ENCODE results near the gene TMEM121B. TPM values are rescaled to one million over a fixed set of nuclear protein-coding genes. Genes with fewer than 3 reads are reported as not detected.
A peak's percentile ranks its signal among the peaks of the same experiment; 100 is the strongest.

Gene TMEM121B
- total RNA-seq, 2 donors from 2014 or later = 0.55 to 1.1 TPM

DNA sequence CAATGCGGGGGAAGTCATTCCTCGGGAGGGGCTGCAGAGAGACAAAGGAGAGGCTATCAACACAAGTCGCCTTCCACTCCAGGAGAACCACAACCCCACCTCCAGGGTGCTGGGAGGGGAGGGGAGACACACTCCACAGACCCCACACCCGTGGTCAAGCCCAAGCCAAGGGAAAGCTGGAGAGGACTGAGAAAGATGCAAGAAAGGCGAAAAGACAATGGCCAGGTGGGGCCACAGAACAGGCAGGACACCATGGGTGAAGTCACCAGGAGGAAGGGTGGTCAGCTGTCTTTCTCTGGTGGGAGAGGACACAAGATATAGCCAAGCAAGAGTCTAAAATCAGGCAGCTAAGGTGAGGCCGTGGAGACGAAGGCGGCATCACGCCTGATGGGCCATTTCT, 21.9 kb upstream of the TMEM121B start:
- peaks cover 0 to 23% of the 10 kb centered on the region in 2 donors for H3K4me1 ChIP-seq
- H3K27me3 ChIP-seq = no peaks in the 10 kb centered on the region
- no peak overlapping the region for H3K4me3 ChIP-seq
- no peaks in the 10 kb centered on the region for H3K9me3 ChIP-seq
- H3K36me3 ChIP-seq = peaks cover 48% of the 10 kb centered on the region
- TF ChIP-seq, protein P1, sequence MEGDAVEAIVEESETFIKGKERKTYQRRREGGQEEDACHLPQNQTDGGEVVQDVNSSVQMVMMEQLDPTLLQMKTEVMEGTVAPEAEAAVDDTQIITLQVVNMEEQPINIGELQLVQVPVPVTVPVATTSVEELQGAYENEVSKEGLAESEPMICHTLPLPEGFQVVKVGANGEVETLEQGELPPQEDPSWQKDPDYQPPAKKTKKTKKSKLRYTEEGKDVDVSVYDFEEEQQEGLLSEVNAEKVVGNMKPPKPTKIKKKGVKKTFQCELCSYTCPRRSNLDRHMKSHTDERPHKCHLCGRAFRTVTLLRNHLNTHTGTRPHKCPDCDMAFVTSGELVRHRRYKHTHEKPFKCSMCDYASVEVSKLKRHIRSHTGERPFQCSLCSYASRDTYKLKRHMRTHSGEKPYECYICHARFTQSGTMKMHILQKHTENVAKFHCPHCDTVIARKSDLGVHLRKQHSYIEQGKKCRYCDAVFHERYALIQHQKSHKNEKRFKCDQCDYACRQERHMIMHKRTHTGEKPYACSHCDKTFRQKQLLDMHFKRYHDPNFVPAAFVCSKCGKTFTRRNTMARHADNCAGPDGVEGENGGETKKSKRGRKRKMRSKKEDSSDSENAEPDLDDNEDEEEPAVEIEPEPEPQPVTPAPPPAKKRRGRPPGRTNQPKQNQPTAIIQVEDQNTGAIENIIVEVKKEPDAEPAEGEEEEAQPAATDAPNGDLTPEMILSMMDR (IDR thresholded peaks at IDR 0.05) = no peak
- DNase-seq (ENCODE audit: low spot score) = no peak
- no peak overlapping the region for H3K27ac ChIP-seq

DNA sequence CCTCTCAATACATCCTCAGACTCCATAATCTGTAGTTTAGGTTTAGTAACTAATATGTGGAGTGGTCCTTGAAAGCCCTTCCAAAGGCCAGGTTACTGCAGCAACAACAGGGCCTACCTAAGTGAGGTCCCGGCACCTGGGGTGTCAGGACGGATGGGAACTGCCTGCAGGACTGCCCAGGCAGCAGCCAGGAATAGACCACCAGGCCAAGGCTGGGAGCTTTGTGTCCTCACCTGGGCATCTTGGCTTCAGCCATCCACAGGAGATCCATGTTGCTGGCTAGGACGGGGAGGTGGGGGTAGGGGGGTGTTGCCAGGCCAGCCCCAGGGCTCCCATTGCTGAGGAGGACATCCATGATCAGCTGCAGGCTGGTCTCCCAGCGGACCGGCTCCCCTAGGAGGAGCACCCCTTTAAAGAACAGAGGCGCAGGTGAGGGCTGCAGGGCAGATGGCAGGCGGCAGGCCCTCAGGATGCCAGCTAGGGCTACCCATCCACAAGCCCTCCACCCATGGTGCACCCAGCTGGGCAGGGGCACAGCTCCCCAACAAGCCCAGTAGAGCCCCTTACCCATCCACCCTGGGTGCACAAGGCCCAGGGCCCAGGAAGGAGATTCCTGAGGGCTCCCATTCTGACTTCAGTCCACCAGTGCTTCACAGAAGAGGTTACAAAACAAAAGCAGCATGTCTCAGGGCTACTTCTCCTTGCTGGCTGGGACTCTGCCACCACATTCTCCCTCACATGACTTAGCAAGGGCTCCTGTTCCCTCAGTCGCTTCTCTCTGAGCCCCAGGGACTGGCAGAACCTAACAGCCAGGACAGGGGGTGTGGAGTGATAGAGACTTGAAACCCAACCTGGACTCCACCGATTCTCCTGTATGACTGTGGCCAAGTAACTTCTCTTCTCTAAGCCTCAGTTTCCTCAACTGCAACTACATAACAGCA, 19.9 kb upstream of the TMEM121B start:
- H3K4me3 ChIP-seq = no peak overlapping the region
- DNase-seq (ENCODE audit: low spot score) = no peak
- no peaks in the 10 kb centered on the region for H3K9me3 ChIP-seq
- peaks cover 0 to 23% of the 10 kb centered on the region in 2 donors for H3K4me1 ChIP-seq
- TF ChIP-seq, protein P1 (IDR thresholded peaks at IDR 0.05) = no peak
- peaks cover 48% of the 10 kb centered on the region for H3K36me3 ChIP-seq
- H3K27me3 ChIP-seq = no peaks in the 10 kb centered on the region
- H3K27ac ChIP-seq = peak overlapping the region in 1 of 2 donors; percentile 65

DNA sequence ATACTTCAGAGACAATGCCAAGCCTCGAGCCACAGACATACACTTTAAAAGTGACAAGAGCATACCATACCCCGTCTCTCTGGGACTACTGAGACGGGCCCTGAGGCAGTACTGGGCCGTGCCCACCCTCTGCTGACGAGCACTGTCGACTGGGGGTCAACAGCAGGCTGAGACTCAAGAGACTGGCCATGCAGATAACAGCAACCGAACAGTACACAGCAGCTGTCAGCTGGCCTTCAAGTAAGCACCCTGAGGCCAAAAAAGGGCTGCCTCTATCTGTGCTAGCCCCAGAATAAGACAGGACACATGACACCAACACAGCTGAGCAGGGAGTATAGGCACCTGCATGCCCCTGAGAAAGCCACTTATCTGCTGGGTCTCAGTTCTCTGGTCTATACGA, 18.9 kb upstream of the TMEM121B start:
- Histone ChIP-seq H3K27me3 (no peaks in the 10 kb centered on the region), H3K4me1 (peaks cover 0 to 23% of the 10 kb centered on the region in 2 donors), H3K27ac (peak overlapping the region; percentile 55 to 65), H3K4me3 (no peak overlapping the region), H3K9me3 (no peaks in the 10 kb centered on the region), H3K36me3 (peaks cover 45% of the 10 kb centered on the region)
- TF ChIP-seq, protein P1 (IDR thresholded peaks at IDR 0.05) = no peak
- DNase-seq (ENCODE audit: low spot score) = no peak

DNA sequence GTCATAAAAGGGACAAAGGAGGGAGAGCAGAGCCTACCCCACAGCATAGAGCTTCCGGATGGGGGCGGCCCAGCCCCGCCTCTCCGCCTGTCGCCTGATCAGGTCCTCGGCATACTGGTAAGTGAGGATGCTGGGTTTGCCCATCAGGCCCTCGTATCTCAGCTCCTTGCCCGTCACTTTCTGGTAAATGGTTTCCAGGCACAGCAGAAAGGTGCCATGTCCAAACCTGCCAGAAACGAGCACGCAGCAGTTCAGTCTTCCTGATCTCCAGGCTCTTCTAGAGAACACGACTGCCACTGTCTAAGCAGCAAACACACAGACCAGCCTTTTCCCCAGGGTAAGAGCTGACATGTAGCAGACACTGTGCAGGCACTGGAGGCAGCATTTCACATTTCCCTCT, 17.4 kb upstream of the TMEM121B start:
- Histone ChIP-seq H3K27me3 (no peaks in the 10 kb centered on the region), H3K4me1 (peaks cover 0 to 23% of the 10 kb centered on the region in 2 donors), H3K36me3 (peaks cover 35% of the 10 kb centered on the region), H3K4me3 (no peak overlapping the region), H3K27ac (no peak overlapping the region), H3K9me3 (no peaks in the 10 kb centered on the region)
- TF ChIP-seq, protein P1 (IDR thresholded peaks at IDR 0.05) = no peak
- DNase-seq (ENCODE audit: low spot score) = no peak

DNA sequence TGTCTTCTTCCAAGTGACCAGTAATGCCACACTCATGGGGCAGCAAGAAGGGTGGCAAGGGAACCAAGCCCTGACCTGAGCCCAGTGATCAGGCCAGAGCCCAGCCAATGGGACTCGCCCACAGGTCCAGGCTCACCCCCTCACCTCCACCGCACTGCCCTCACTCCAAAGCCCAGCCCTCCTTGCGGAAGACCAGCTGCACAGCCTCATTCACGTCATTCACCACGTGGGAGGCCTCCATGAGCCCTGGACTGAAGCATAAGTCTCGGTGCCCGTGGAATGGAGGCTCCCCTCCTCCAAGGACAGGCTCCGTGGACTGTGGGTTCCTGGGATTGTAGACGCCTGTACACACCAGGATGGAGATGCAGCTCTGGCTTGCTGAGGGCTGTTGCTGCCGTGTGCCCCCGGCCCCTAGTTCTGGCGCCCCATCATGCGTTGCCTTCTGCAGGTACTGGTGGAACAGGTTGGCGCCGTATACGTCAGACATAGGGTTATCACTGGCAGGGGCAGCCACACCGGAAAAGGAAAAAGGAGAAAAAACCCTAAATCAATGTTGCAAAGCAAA, 16.8 kb upstream of the TMEM121B start:
- no peaks in the 10 kb centered on the region for H3K27me3 ChIP-seq
- no peaks in the 10 kb centered on the region for H3K9me3 ChIP-seq
- H3K4me3 ChIP-seq = no peak overlapping the region
- peaks cover 31% of the 10 kb centered on the region for H3K36me3 ChIP-seq
- TF ChIP-seq, protein P1 (IDR thresholded peaks at IDR 0.05) = no peak
- H3K4me1 ChIP-seq = peaks cover 0 to 23% of the 10 kb centered on the region in 2 donors
- no peak overlapping the region for H3K27ac ChIP-seq
- no peak for DNase-seq (ENCODE audit: low spot score)
